PC-3 (cell line): ENCODE measurements around the gene ATP6V1G1. TPM values are rescaled to one million over a fixed set of nuclear protein-coding genes. Genes with fewer than 3 reads are reported as not detected.

Experiments used
- ATAC-seq: fragments of 200-7000 bp; cut with Tn5 transposase; 2 replicates; pipeline ENCODE4 v1.9.1; 2020; ENCODE audit warnings: mild to moderate bottlenecking, moderate library complexity
- BruUV-seq: library from RNA; stranded (reverse); fragments of 400-500 nt; replicated peaks from 2 replicates; lab custom pipeline; 2021; lab: Mats Ljungman, UMichigan
- CTCF ChIA-PET: fragments of 300-600 bp; sonication (Branson Sonifier 250); formaldehyde crosslinking; loops from one replicate; lab custom pipeline; 2022; ENCODE audit warnings: antibody characterized with exemption; lab: Charles Lee
- POLR2A ChIA-PET: fragments of 300-600 bp; sonication (Branson Sonifier 250); formaldehyde crosslinking; loops from one replicate; lab custom pipeline; 2022; ENCODE audit warnings: antibody characterized with exemption; ENCODE audit not compliant: unreplicated experiment; lab: Charles Lee
- DNase-seq: peaks from one replicate; pipeline ENCODE4 v3.0.0-alpha.2; 2015
- H2AFZ ChIP-seq: fragments of 300-600 bp; sonication (generic); 2 replicates; pipeline ENCODE4 v1.6.0; 2016; ENCODE audit warnings: antibody characterized with exemption, low read length
- H3F3A ChIP-seq: fragments of 300-600 bp; sonication (generic); one replicate; pipeline ENCODE4 v1.6.0; 2017; ENCODE audit warnings: antibody characterized with exemption, low read length, control low read depth, mild to moderate bottlenecking; ENCODE audit not compliant: unreplicated experiment
- H3K27ac ChIP-seq: fragments of 300-600 bp; sonication (generic); 2 replicates; pipeline ENCODE4 v1.5.1; 2016; ENCODE audit warnings: mild to moderate bottlenecking, low read length
- H3K27me3 ChIP-seq: fragments of 300-600 bp; sonication (generic); 2 replicates; pipeline ENCODE4 v1.6.1; 2016; ENCODE audit warnings: low read length, mixed read lengths
- H3K36me3 ChIP-seq: fragments of 300-600 bp; sonication (generic); 2 replicates; pipeline ENCODE4 v1.6.1; 2016; ENCODE audit warnings: low read depth, mixed run types, low read length, mixed read lengths
- H3K4me1 ChIP-seq: fragments of 300-600 bp; sonication (generic); 2 replicates; pipeline ENCODE4 v1.5.1; 2016; ENCODE audit warnings: low read length; ENCODE audit not compliant: insufficient read depth
- H3K4me2 ChIP-seq: fragments of 300-600 bp; sonication (generic); 2 replicates; pipeline ENCODE4 v1.6.0; 2016; ENCODE audit warnings: low read length
- H3K4me3 ChIP-seq: fragments of 300-600 bp; sonication (generic); 2 replicates; pipeline ENCODE4 v1.5.1; 2016; ENCODE audit warnings: mild to moderate bottlenecking, low read length, mixed read lengths
- H3K79me2 ChIP-seq: fragments of 300-600 bp; sonication (generic); 2 replicates; pipeline ENCODE4 v1.6.1; 2017; ENCODE audit warnings: low read length, mixed read lengths
- H3K9ac ChIP-seq: fragments of 300-600 bp; sonication (generic); 2 replicates; pipeline ENCODE4 v1.6.0; 2016; ENCODE audit warnings: mild to moderate bottlenecking, low read length
- H3K9me2 ChIP-seq: fragments of 300-600 bp; sonication (generic); replicated peaks from 2 replicates; pipeline ENCODE4 v1.6.1; 2016; ENCODE audit warnings: mixed run types, low read length, mixed read lengths
- H3K9me3 ChIP-seq: fragments of 300-600 bp; sonication (generic); 2 replicates; pipeline ENCODE4 v1.6.1; 2016; ENCODE audit warnings: low read length, mixed read lengths
- H4K20me1 ChIP-seq: fragments of 300-600 bp; sonication (generic); 2 replicates; pipeline ENCODE4 v1.6.1; 2016; ENCODE audit warnings: low read length, mixed read lengths
- CTCF ChIP-seq: fragments of 300-600 bp; sonication (generic); conservative IDR thresholded peaks from 2 replicates; pipeline ENCODE4 v1.5.1; 2017; ENCODE audit warnings: antibody characterized with exemption, low read depth, mild to moderate bottlenecking, low read length
- EZH2 ChIP-seq: fragments of 300-600 bp; sonication (generic); IDR thresholded peaks from one replicate; pipeline ENCODE4 v1.6.1; 2017; ENCODE audit warnings: antibody characterized with exemption, mild to moderate bottlenecking, low read length; ENCODE audit not compliant: unreplicated experiment
- EZH2phosphoT487 ChIP-seq: fragments of 300-600 bp; sonication (generic); IDR thresholded peaks from 2 replicates; pipeline ENCODE4 v1.6.1; 2018; ENCODE audit warnings: mild to moderate bottlenecking, antibody characterized with exemption, low read length, borderline replicate concordance
- intact Hi-C: fragments of 100-400 bp; cut with micrococcal nuclease; formaldehyde crosslinking; loops from 2 replicates; pipeline ENCODE4 v1.9.0; 2023
- total RNA-seq: library from RNA; depleted of rRNA; stranded (reverse); fragments of >200 nt; gene quantifications from 2 replicates; pipeline ENCODE4 v1.2.3, GENCODE V29; 2014

Gene ATP6V1G1
- total RNA-seq, 1 experiment from 2014 or later: 126 TPM

DNA sequence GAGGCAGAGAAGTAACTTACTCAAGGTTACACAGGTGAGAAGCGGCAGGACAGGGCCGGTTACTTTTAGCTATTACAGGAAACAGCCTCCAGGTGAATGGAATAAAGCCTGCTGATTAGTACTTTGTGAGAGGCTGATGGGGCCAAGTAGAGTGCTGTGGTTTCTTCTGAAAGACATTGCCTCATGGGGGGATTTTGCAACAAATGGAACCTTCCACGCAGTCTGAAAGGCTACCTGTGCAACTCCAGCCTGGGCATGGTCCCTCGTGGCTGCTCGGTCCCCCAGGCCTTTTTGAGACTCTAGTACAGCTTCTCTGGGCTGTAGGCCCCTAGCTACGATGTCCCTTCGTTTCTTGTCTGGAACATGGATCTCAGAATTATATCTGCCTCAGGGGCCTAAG lies 25.5 kb downstream of the ATP6V1G1 start:
- TF ChIP-seq EZH2: no peak
- Histone ChIP-seq H3K4me1 (peaks cover 22% of the 10 kb centered on the region; the same call in 1 of the 2 replicates), H3F3A (no peaks in the 10 kb centered on the region), H3K9me3 (no peaks in the 10 kb centered on the region), H3K4me2 (peak overlapping the region; percentile 89), H3K9me2 (no peaks in the 10 kb centered on the region), H4K20me1 (no peaks in the 10 kb centered on the region), H2AFZ (no peak overlapping the region), H3K9ac (no peak overlapping the region), H3K36me3 (no peaks in the 10 kb centered on the region), H3K27me3 (no peaks in the 10 kb centered on the region), H3K4me3 (no peak overlapping the region), H3K27ac (no peak overlapping the region), H3K79me2 (peaks cover 33% of the 10 kb centered on the region)
- ATAC-seq (no peak), DNase-seq (no peak)
- intact Hi-C loops: loop anchor here (5.0 kb wide), 1 partner anchor 126 kb away; no protein-coding TSS in a partner anchor
- ChIA-PET POLR2A (no interaction called here), CTCF (no interaction called here)
- BruUV-seq: no TSS peak

GRCh38 chr9:114613919-114614318 lies 26.4 kb downstream of the ATP6V1G1 start:
- Histone ChIP-seq H3K27ac (no peak overlapping the region), H3K27me3 (no peaks in the 10 kb centered on the region), H3K4me2 (no peak overlapping the region), H3K36me3 (no peaks in the 10 kb centered on the region), H3F3A (no peaks in the 10 kb centered on the region), H3K79me2 (peaks cover 33% of the 10 kb centered on the region), H3K4me3 (no peak overlapping the region), H3K9me2 (no peaks in the 10 kb centered on the region), H2AFZ (no peak overlapping the region), H3K9me3 (no peaks in the 10 kb centered on the region), H4K20me1 (no peaks in the 10 kb centered on the region), H3K4me1 (peaks cover 22% of the 10 kb centered on the region; the same call in 1 of the 2 replicates), H3K9ac (no peak overlapping the region)
- no TSS peak for BruUV-seq
- ATAC-seq (no peak), DNase-seq (no peak)
- POLR2A ChIA-PET: no interaction called here
- CTCF ChIA-PET: no interaction called here
- intact Hi-C loops: loop anchor here (5.0 kb wide), 1 partner anchor 127 kb away; no protein-coding TSS in a partner anchor
- TF ChIP-seq CTCF: no peak
- no peak for TF ChIP-seq EZH2phosphoT487
- TF ChIP-seq EZH2: no peak

- no peak overlapping the region for H3K4me2 ChIP-seq
- CTCF ChIA-PET: no interaction called here
Measured at GRCh38 chr9:114614373-114614772, 26.8 kb downstream of the ATP6V1G1 start.

More at GRCh38 chr9:114614373-114614772, 26.8 kb downstream of the ATP6V1G1 start:
- Histone ChIP-seq H3K9ac (no peak overlapping the region), H3K27ac (no peak overlapping the region), H3K9me2 (no peaks in the 10 kb centered on the region), H3K4me3 (no peak overlapping the region), H3K4me1 (peaks cover 23% of the 10 kb centered on the region; the same call in 1 of the 2 replicates), H3K36me3 (no peaks in the 10 kb centered on the region), H4K20me1 (no peaks in the 10 kb centered on the region), H3K79me2 (peaks cover 33% of the 10 kb centered on the region), H3K27me3 (no peaks in the 10 kb centered on the region), H3K9me3 (no peaks in the 10 kb centered on the region), H2AFZ (no peak overlapping the region), H3F3A (no peaks in the 10 kb centered on the region)
- BruUV-seq: no TSS peak
- intact Hi-C loops: loop anchor here (5.0 kb wide), 1 partner anchor 127 kb away; no protein-coding TSS in a partner anchor
- POLR2A ChIA-PET: no interaction called here
- no peak for ATAC-seq
- DNase-seq: no peak
- TF ChIP-seq EZH2phosphoT487 (no peak), EZH2 (no peak), CTCF (no peak)
